Upper lobe of left lung (tissue), 4 donors: ENCODE measurements around the gene ZC3H7A.

Experiments used
- EP300 ChIP-seq, 4 donors: sonication (generic); formaldehyde crosslinking; IDR thresholded peaks; one replicate each; pipeline ENCODE4 v1.5.1; 2017; ENCODE audit warnings: antibody characterized with exemption in 4 of 4, control low read depth in 2 of 4
- POLR2A ChIP-seq, 4 donors: fragments of 450-650 bp; IDR thresholded peaks; one replicate each; pipeline ENCODE4 v1.5.1; 2016 to 2017; ENCODE audit warnings: antibody characterized with exemption in 4 of 4, mild to moderate bottlenecking in 2 of 4
- POLR2AphosphoS5 ChIP-seq, 2 donors: sonication (generic); formaldehyde crosslinking; IDR thresholded peaks; one replicate each; pipeline ENCODE4 v1.5.1; 2017; ENCODE audit warnings: antibody characterized with exemption in 2 of 2
- TF ChIP-seq, protein P1 (sequence below), 6 experiments: fragments of 450-650 bp in 4 of 6; fragments of 200-600 bp in 2 of 6; sonication (generic) in 2 of 6; IDR thresholded peaks; one replicate each; pipeline ENCODE4 v1.5.1; 2016 to 2019; ENCODE audit warnings: antibody characterized with exemption in 6 of 6

DNA sequence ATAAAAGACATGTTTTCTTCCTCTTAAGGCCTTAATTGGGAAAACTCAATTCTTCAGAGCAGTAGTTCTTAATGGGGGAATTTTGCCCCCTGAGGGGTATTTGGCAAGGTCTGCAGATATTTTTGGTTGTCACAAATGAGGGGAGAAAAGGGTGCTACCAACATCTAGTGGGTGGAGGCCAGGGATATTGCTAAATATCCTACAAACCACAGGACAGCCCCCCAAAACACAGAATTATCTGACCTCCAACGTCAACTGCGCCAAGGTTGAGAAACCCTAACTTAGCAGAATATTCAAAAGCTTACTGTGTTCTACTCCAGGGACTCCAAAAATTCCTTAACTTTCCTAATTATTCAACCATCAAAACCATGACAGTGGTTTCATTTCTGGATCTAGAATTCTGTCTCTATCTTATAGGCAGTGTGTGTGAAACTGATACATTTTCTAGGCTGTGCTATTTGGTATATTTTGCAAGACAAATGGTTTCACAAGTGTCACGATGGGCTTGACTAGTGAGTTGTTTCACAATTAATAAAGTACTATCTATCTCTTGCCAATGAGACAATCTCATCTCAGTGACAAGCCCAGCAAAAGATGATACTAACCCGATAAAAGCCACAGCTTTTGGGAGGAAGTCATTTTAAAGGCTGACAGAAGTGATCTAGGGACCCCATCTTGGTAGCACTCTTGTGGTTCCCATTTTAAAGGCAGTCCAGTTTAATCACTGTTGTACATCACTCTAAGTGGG, 69.1 kb downstream of the ZC3H7A start:
- TF ChIP-seq, protein P1, sequence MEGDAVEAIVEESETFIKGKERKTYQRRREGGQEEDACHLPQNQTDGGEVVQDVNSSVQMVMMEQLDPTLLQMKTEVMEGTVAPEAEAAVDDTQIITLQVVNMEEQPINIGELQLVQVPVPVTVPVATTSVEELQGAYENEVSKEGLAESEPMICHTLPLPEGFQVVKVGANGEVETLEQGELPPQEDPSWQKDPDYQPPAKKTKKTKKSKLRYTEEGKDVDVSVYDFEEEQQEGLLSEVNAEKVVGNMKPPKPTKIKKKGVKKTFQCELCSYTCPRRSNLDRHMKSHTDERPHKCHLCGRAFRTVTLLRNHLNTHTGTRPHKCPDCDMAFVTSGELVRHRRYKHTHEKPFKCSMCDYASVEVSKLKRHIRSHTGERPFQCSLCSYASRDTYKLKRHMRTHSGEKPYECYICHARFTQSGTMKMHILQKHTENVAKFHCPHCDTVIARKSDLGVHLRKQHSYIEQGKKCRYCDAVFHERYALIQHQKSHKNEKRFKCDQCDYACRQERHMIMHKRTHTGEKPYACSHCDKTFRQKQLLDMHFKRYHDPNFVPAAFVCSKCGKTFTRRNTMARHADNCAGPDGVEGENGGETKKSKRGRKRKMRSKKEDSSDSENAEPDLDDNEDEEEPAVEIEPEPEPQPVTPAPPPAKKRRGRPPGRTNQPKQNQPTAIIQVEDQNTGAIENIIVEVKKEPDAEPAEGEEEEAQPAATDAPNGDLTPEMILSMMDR (IDR thresholded peaks at IDR 0.05), result no peak
- TF ChIP-seq POLR2AphosphoS5 (IDR thresholded peaks at IDR 0.05) (no peak), POLR2A (IDR thresholded peaks at IDR 0.05) (no peak), EP300 (IDR thresholded peaks at IDR 0.05) (no peak)
